Sigmoid colon (tissue), 7 donors: ENCODE data around the gene SLC7A6. TPM values are rescaled to one million over a fixed set of nuclear protein-coding genes. Genes with fewer than 3 reads are reported as not detected.

ENCODE experiments used
- DNase-seq: peaks from one replicate; pipeline ENCODE4 v3.0.0-alpha.2; 2019
- H3K27ac ChIP-seq, 4 donors: fragments of 200-600 bp; sonication (generic); one replicate each; pipeline ENCODE4 v1.5.1; 2016 to 2019; ENCODE audit warnings: mild to moderate bottlenecking in 1 of 4
- H3K27me3 ChIP-seq, 3 donors: fragments of 200-600 bp; sonication (generic); one replicate each; pipeline ENCODE4 v1.5.1; 2019; ENCODE audit warnings: mild to moderate bottlenecking in 1 of 3
- H3K36me3 ChIP-seq, 4 donors: fragments of 200-600 bp; sonication (generic); one replicate each; pipeline ENCODE4 v1.5.1; 2016 to 2019
- H3K4me1 ChIP-seq, 4 donors: fragments of 200-600 bp; sonication (generic); one replicate each; pipeline ENCODE4 v1.5.1; 2017 to 2019
- H3K4me3 ChIP-seq, 4 donors: fragments of 200-600 bp; sonication (generic); one replicate each; pipeline ENCODE4 v1.5.1; 2017 to 2019; ENCODE audit warnings: mild to moderate bottlenecking in 2 of 4, moderate library complexity in 1 of 4
- H3K9me3 ChIP-seq, 4 donors: fragments of 200-600 bp in 3 of 4; sonication (generic) in 3 of 4; one replicate each; pipeline versions ENCODE4 v1.5.1 to v1.6.1; 2013 to 2019
- CTCF ChIP-seq, 4 experiments: fragments of 450-650 bp in 3 of 4; fragments of 200-600 bp in 1 of 4; IDR thresholded peaks; one replicate each; pipeline ENCODE4 v1.5.1; 2016 to 2019; ENCODE audit warnings: antibody characterized with exemption in 4 of 4, mild to moderate bottlenecking in 3 of 4, moderate library complexity in 2 of 4
- EP300 ChIP-seq, 4 donors: sonication (generic); formaldehyde crosslinking; IDR thresholded peaks; one replicate each; pipeline ENCODE4 v1.6.1; 2017; ENCODE audit warnings: antibody characterized with exemption in 4 of 4
- POLR2A ChIP-seq, 2 donors: fragments of 450-650 bp; IDR thresholded peaks; one replicate each; pipeline ENCODE4 v1.6.1; 2016; ENCODE audit warnings: antibody characterized with exemption in 2 of 2, mild to moderate bottlenecking in 2 of 2, moderate library complexity in 2 of 2
- POLR2AphosphoS5 ChIP-seq, 4 donors: sonication (generic); formaldehyde crosslinking; IDR thresholded peaks; one replicate each; pipeline ENCODE4 v1.6.1; 2017; ENCODE audit warnings: antibody characterized with exemption in 4 of 4
- WGBS, 2 donors: extraction: QIAGEN DNeasy Blood & Tissue Kit; methylation state at CpG; one replicate each; pipeline ENCODE4 v1.1.7; 2013; 5-methylcytosine and 5-hydroxymethylcytosine counted together
- intact Hi-C: fragments of 100-400 bp; cut with DNase I; formaldehyde crosslinking; loops from one replicate; pipeline ENCODE4 v1.15.1; 2023
- polyA plus RNA-seq, 3 donors: library from polyadenylated mRNA; stranded (reverse); fragments of 200-250 nt; gene quantifications; one replicate each; pipeline ENCODE4 v1.2.3, GENCODE V29; 2013
- total RNA-seq, 4 donors: library from RNA; depleted of rRNA; stranded (reverse); fragments of >200 nt; gene quantifications; one replicate each; pipeline ENCODE4 v1.1.0, GENCODE V29; 2016
- donor health status: healthy with polysubstance abuse.
- donor health status: Bipolar disorder and iron deficiency.
- donor health status: healthy.

The SLC7A6 gene
- total and polyA plus RNA-seq, 7 donors = 1.8 to 40.7 (median 26.8) TPM

GRCh38 chr16:68338326-68339119 is 74.2 kb downstream of the SLC7A6 start:
- Histone ChIP-seq H3K4me3 (no peak overlapping the region), H3K4me1 (no peaks in the 10 kb centered on the region), H3K27ac (no peak overlapping the region), H3K36me3 (peaks cover 21 to 77% (median 47%) of the 10 kb centered on the region in 4 donors), H3K9me3 (no peaks in the 10 kb centered on the region), H3K27me3 (no peaks in the 10 kb centered on the region)
- no peak for DNase-seq
- intact Hi-C loops = no loop called here
- WGBS, 2 donors = 95 to 98% methylated on average over 16 of the region's 16 CpGs
- TF ChIP-seq POLR2A (IDR thresholded peaks at IDR 0.05) = no peak
- no peak for TF ChIP-seq POLR2AphosphoS5 (IDR thresholded peaks at IDR 0.05)
- no peak for TF ChIP-seq CTCF (IDR thresholded peaks at IDR 0.05)
- TF ChIP-seq EP300 (IDR thresholded peaks at IDR 0.05) = no peak

DNA sequence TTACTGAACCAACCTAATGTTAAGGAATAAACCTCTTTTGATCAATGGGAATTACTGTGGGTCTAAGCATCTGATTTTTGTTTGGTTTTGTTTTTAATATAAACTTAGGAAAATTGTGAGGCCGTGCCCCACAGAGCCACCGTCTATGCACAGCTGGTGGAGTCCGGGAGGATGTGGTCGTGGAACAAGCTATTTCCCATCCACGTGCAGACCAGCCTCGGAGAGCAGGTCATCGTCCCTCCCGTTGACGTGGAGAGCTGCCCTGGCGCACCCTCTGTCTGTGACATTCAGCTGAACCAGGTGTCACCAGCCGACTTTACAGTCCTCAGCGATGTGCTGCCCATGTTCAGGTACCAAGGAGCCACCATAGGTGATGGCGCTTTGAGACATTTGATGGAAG is 74.9 kb downstream of the SLC7A6 start:
- H3K4me1 ChIP-seq = no peaks in the 10 kb centered on the region
- intact Hi-C loops = no loop called here
- no peaks in the 10 kb centered on the region for H3K9me3 ChIP-seq
- no peak overlapping the region for H3K27ac ChIP-seq
- no peaks in the 10 kb centered on the region for H3K27me3 ChIP-seq
- WGBS, 2 donors = 94% methylated on average over 13 of the region's 13 CpGs
- H3K36me3 ChIP-seq = peaks cover 21 to 79% (median 47%) of the 10 kb centered on the region in 4 donors
- no peak overlapping the region for H3K4me3 ChIP-seq
- no peak for DNase-seq
- no peak for TF ChIP-seq POLR2A (IDR thresholded peaks at IDR 0.05)
- no peak for TF ChIP-seq POLR2AphosphoS5 (IDR thresholded peaks at IDR 0.05)
- no peak for TF ChIP-seq CTCF (IDR thresholded peaks at IDR 0.05)
- TF ChIP-seq EP300 (IDR thresholded peaks at IDR 0.05) = no peak

DNA sequence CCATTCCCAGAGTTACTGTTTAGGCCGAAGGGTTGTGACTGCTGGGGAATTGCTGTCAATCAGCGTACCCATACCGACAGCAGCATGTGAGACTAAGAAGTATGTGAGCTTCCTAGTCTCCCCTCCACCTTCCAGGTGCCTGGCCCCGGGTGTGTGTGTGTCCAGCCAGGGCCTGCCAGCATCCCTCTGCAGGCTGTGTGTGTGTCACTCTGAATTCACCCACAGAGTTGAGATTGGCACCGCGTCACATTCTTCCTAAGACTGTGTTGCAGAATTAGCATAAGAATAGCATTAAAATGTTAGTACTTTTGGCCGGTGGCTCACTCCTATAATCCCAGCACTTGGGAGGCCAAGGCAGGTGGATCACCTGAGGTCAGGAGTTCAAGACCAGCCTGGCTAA is 78.3 kb downstream of the SLC7A6 start:
- intact Hi-C loops = no loop called here
- Histone ChIP-seq H3K27ac (no peak overlapping the region), H3K4me1 (no peaks in the 10 kb centered on the region), H3K9me3 (no peaks in the 10 kb centered on the region), H3K36me3 (peaks cover 27 to 95% (median 59%) of the 10 kb centered on the region in 4 donors), H3K27me3 (no peaks in the 10 kb centered on the region), H3K4me3 (no peak overlapping the region)
- no peak for TF ChIP-seq CTCF (IDR thresholded peaks at IDR 0.05)
- TF ChIP-seq POLR2A (IDR thresholded peaks at IDR 0.05) = no peak
- no peak for TF ChIP-seq EP300 (IDR thresholded peaks at IDR 0.05)
- TF ChIP-seq POLR2AphosphoS5 (IDR thresholded peaks at IDR 0.05) = no peak
- WGBS, 2 donors = 95% methylated on average over 7 of the region's 7 CpGs
- no peak for DNase-seq

DNA sequence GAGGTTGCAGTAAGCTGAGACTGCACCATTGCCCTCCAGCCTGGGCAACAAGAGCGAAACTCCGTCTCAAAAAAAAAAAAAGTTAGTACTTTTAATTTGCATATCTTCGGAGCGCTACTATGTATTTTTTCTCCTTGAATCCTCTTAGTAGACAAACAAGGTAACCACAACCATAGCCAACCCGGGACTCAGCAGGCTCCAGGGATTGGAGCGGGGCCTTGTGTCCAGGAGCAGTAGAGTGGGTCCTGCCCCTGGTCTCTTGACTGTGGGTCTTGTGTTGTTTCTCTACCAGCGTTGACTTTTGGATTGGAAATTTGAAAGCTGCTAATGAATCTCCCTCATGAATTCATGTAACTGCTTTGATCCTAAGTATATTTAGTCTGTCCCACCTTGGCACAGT is 78.8 kb downstream of the SLC7A6 start:
- intact Hi-C loops = no loop called here
- no peak for DNase-seq
- TF ChIP-seq POLR2A (IDR thresholded peaks at IDR 0.05) (no peak), EP300 (IDR thresholded peaks at IDR 0.05) (no peak), POLR2AphosphoS5 (IDR thresholded peaks at IDR 0.05) (no peak), CTCF (IDR thresholded peaks at IDR 0.05) (no peak)
- 97% methylated on average over 7 of the region's 7 CpGs for WGBS, 2 donors
- H3K27ac ChIP-seq = no peak overlapping the region
- H3K36me3 ChIP-seq = peaks cover 25 to 95% (median 55%) of the 10 kb centered on the region in 4 donors
- no peaks in the 10 kb centered on the region for H3K4me1 ChIP-seq
- H3K9me3 ChIP-seq = no peaks in the 10 kb centered on the region
- no peaks in the 10 kb centered on the region for H3K27me3 ChIP-seq
- no peak overlapping the region for H3K4me3 ChIP-seq
